ENCODE data around the gene SUPT3H.

DNA sequence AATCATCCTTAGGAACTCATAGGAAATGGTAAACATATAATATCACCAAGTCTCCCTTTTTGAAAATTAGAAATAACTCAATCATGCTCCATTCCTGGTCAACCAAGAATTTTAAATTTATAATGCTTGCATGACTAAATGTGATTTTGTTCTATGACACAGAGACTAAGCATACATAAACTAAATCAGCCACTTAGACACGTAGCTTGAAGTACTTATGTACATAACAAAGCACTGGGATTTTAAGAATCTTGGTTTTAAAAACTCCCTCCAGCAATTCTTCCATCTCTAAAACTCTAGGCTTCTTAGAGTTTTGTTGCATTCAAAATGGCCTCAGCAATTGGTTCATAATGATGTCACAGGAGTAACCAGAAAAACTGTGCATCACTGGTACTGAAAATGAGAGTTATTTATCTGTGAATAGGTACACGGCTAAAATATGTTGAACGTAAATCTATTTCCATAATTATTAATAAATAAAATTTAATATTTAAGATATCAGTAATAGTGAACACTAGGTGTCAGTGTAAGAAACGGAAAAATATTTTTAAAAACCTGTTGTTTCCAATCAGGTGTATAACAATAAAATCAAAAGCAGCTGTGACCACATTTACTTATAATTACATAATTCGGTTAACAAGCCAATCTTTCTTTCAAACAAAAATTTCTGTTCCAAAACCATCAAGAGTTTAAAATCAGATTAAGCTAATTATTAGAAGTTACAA lies 291.2 kb downstream of the SUPT3H start:
- TF ChIP-seq, protein P1, sequence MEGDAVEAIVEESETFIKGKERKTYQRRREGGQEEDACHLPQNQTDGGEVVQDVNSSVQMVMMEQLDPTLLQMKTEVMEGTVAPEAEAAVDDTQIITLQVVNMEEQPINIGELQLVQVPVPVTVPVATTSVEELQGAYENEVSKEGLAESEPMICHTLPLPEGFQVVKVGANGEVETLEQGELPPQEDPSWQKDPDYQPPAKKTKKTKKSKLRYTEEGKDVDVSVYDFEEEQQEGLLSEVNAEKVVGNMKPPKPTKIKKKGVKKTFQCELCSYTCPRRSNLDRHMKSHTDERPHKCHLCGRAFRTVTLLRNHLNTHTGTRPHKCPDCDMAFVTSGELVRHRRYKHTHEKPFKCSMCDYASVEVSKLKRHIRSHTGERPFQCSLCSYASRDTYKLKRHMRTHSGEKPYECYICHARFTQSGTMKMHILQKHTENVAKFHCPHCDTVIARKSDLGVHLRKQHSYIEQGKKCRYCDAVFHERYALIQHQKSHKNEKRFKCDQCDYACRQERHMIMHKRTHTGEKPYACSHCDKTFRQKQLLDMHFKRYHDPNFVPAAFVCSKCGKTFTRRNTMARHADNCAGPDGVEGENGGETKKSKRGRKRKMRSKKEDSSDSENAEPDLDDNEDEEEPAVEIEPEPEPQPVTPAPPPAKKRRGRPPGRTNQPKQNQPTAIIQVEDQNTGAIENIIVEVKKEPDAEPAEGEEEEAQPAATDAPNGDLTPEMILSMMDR (conservative IDR thresholded peaks at IDR 0.05) = peak; percentile 46
- TF ChIP-seq ZFX (IDR thresholded peaks at IDR 0.05) = no peak
